HG03060 (cell line): ENCODE data around the gene NRF1.
"Not testable (repeated sequence)": the region's sequence is repeated elsewhere in the genome, so short reads cannot be mapped to it uniquely, and the experiment has no call there.

Source experiments
- ATAC-seq: cut with Tn5 transposase; IDR thresholded peaks from one replicate; pipeline ENCODE4 v1.9.1; 2021; ENCODE audit warnings: low read depth, moderate number of reproducible peaks; ENCODE audit not compliant: unreplicated experiment

Gene NRF1

DNA sequence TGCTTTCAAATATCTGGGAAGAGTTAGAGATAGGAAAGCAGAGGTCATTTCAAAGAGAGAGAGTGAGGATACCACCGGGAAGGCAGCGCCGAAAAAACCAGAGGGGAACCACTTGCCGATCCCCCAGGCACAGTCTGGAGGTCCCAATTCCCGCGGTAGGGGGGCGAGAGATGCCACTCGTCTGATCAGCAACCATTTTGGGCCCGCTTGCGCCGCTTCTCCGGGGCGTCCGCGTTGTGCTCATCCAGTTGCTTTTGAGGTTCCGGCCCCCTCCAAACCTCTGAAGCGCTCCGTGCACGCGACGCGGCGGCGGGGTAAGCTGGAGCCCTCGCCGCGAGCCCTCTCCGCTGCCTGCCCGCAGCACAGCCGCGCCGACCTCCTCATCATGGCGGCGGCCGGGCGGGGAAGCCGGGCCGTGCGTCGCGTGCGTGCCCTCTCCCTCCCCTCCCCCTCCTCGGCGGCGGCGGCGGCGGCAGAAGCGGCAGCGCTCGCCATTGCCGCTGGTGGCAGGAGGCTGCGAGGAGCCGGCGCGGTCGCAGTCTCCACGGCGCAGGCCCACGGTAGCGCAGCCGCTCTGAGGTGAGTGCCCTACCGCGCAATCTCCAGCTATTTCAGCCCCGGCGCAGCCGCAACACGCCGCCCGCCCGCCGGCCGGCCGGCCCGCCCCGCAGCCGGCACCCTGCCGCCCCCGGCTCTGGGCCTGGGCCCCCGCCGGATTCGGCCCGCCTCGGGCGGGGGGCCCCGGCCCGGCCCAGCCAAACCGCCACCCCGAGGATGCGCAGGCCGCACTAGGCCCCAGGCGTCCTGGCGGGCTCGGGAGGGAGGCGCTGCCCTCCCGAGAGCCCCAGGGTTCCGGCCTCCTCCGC lies at the start of gene NRF1:
Gene NRF1, plus strand, starts transcription at position 475 of the 866 bp plus-strand sequence. CDS start 45,632 bp downstream, outside the sequence.
- no peak for ATAC-seq

DNA sequence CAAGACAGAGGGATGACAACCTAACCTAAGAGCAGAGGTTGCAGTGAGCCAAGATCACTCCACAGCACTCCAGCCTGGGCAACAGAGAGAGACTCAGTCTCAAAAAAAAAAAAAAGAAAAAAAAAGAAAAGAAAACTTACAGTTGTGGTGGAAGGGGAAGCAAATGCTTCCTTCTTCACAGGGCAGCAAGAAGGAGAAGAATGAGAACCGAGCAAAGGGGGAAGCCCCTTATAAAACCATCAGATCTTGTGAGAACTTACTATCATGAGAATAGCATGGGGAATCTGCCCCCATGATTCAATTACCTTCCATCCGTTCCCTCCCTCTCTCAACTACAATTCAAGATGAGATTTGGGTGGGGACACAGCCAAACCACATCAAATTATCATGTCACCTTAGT lies 45.2 kb upstream of the NRF1 start:
- not testable (repeated sequence) for ATAC-seq

DNA sequence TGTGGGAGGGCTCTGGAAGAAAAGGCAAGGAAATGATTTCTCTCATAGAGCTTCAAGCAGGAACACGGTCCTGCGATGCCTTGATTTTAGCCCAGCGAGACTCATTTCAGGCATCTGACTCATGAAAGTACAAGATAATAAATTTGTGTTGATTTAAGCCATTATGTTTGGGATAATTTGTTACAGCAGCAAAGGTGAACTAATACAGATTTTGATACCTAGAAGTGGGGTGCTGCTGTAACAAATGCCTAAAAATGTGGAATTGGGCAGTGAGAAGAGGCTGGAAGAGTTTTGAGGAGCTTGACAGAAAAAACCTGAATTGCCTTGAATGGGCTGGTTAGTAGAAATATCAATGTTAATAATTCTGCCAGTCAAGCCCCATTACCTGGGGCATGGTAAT lies 44.1 kb upstream of the NRF1 start:
- no peak for ATAC-seq

DNA sequence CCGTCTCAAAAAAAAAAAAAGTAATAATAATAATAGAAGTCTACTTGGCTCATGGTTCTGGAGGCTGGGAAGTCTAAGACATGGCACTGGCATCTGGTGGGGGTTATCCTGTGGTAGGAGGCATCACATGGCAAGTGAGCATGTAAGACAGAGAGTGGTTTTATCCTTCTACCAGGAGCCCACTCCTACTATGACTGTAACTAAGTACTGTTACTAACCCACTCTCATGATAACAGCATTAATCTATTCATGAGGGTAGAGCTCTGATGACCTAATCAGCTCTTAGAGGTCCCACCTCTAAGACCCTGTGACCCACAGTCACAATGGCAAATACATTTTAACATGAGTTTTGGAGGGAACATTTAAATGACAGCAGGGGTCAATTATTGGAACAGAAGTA lies 43.3 kb upstream of the NRF1 start:
- ATAC-seq: no peak

DNA sequence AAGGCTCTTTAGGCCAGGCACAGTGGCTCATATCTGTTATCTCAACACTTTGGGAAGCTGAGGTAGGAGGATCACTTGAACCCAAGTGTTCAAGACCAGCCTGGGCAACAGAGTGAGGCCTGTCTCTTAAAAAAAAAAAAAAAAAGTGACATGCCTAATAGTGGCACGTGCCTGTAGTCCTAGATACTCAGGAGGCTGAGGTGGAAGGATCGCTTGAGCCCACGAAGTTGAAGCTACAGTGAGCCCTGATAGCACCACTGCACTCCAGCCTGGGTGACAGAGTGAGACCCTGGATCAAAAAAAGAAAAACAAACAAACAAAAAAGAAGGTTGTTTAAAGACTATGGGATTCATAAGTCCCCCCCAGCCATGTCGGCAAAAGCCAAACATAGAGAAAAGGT lies 42.2 kb upstream of the NRF1 start:
- no peak for ATAC-seq

GRCh38 chr7:129569811-129570215 lies 41.7 kb upstream of the NRF1 start:
- ATAC-seq: no peak

GRCh38 chr7:129571201-129571600 lies 40.3 kb upstream of the NRF1 start:
- no peak for ATAC-seq

DNA sequence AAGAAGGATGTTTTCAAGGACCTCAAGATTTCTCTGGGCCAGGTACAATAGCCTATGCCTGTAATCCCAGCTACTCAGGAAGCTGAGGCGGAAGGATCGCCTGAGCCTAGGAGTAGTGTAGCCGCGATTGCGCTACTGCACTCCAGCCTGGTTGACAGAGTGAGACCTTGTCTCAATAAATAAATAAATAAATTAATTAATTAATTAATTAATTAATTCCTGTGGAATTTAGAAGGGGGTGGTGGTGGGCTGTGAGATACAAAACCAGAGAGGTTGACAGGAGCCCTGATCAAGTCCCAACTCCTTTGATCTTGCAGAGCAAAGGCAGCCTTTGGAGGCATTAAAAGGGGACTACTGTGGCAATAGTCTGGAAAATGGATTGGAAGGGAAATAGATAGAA lies 39.3 kb upstream of the NRF1 start:
- no peak for ATAC-seq

- no peak for ATAC-seq
Measured at GRCh38 chr7:129574487-129574886, 37.0 kb upstream of the NRF1 start.

- no peak for ATAC-seq
Measured at GRCh38 chr7:129575699-129576098, 35.8 kb upstream of the NRF1 start.

GRCh38 chr7:129576138-129576537 lies 35.4 kb upstream of the NRF1 start:
- no peak for ATAC-seq

DNA sequence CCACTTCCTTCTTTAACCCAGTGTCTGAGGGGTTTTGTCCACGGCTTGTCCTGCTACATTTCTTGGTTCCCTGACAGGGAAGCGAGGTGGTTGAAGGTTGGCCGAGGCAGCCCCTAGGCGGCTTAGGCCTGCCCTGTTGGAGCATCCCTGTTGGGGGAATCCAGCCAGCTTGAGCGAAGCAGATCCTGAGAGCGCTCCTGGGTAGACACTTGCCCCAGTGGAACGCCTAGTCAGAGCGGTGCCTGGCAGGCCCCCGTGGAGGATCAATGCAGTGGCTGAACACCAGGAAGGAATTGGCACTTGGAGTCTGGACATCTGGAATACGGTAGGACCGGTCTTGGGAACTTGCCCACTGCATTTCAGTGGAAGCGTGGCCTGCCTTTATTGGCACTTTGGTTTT lies 32.7 kb upstream of the NRF1 start:
- ATAC-seq: no peak

DNA sequence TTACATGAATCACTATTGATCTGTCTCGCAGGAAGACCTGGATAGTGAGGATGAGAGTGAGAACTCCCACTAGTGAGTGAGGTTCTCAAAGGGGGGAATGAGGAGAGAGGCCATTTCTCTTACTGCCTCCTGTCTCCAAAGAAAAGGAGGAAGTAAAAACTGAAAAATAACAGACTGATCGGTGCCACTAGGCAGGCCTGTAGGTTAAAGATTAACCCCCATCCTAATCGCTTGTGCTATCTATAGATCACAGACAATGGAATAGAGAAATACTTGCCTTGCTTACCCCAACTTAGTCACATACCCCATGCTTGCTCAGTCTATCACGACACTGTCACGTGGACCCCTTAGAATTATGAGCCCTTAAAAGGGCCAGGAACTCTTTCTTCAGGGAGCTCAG lies 25.3 kb upstream of the NRF1 start:
- ATAC-seq: not testable (repeated sequence)

DNA sequence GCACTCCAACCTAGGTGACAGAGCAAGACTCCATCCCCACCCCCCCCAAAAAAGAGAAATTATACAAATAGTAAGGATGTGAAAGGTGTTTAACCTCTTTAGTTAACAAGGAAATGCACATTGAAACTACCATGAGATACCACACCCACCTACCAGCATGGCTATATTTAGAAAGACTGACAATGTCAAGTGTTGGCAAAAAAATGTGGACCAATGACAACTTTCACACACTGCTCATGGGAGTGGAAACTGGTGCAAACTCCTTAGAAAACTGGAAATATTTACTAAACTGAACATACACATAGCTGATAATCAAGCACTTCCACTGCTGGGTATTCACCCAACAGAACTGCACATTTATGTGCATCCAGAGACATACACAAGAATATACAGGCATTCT lies 23.3 kb upstream of the NRF1 start:
- ATAC-seq: no peak

- no peak for ATAC-seq
Measured at GRCh38 chr7:129591868-129592267, 19.7 kb upstream of the NRF1 start.

- ATAC-seq: not testable (repeated sequence)
Measured at GRCh38 chr7:129596386-129596785, 15.1 kb upstream of the NRF1 start.

- no peak for ATAC-seq
Measured at GRCh38 chr7:129597672-129598071, 13.8 kb upstream of the NRF1 start.

GRCh38 chr7:129599174-129599573 lies 12.3 kb upstream of the NRF1 start:
- ATAC-seq: no peak

DNA sequence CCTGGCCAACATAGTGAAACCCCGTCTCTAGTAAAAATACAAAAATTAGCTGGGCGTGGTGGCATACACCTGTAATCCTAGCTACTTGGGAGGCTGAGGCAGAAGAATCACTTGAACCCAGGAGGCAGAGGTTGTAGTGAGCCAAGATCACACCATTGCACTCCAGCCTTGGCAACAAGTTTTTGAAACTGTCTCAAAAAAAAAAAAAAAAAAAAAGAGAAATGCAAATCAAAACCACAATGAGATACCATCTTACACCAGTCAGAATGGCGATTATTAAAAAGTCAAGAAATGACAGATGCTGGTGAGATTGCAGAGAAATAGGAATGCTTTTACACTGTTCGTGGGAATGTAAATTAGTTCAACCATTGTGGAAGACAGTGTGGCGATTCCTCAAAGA lies 7.9 kb upstream of the NRF1 start:
- not testable (repeated sequence) for ATAC-seq

- not testable (repeated sequence) for ATAC-seq
Measured at GRCh38 chr7:129604021-129604420, 7.5 kb upstream of the NRF1 start.

DNA sequence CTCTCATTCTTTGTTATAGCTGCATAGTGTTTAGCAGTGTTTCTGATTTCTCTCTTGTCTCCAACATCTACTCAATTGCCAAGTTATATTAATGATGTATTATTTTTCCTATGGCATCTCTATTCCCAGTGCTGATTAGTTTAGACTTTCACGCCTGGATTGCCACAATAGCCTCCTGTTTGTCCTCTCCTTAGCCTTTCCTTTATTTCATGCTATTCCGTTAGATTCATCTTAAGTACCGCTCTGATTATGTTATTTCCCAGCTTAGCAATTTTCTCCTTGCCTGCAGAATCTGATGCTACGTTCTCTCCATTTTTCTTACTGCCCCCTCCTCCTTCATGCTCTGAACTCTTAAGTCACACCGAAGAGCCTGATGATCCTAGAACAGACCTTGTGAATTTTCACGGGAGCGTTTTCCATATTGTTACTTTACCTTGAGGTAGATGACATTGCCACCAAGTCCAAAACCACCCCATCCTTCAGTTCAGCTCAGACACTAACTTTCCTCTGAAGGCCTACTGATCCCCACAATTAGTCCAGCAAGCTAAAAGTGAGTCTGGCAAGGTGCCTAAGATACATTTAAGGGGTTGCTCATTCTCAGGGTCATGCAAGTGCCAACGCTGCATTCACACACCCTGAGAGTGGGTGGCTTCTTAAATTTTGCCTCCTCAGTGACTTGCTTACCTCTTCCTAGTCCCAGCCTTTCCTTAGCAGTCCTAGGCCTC lies 6.6 kb upstream of the NRF1 start:
- ATAC-seq: no peak
